MCF 10A (cell line): ENCODE data around the gene SUSD2. TPM values are rescaled to one million over a fixed set of nuclear protein-coding genes. Genes with fewer than 3 reads are reported as not detected.

Experiments used
- BruUV-seq: library from RNA; stranded (reverse); fragments of 400-500 nt; replicated peaks from 2 replicates; lab custom pipeline; 2021; lab: Mats Ljungman, UMichigan
- CTCF ChIA-PET: fragments of 300-600 bp; sonication (Branson Sonifier 250); formaldehyde crosslinking; extraction: SDS; loops from one replicate; lab custom pipeline; 2021; ENCODE audit warnings: antibody characterized with exemption, inconsistent platforms; lab: Yijun Ruan, JAX
- POLR2A ChIA-PET: fragments of 300-600, 350-650 bp; sonication (Branson Sonifier 250); formaldehyde crosslinking; extraction: SDS; loops from one replicate; lab custom pipeline; 2020; ENCODE audit warnings: antibody characterized with exemption, inconsistent platforms; lab: Yijun Ruan, JAX
- DNase-seq: peaks from one replicate; pipeline ENCODE4 v3.0.0-alpha.2; 2018; ENCODE audit not compliant: unreplicated experiment
- H3K27ac Mint-ChIP-seq: one replicate; pipeline ENCODE4 v1.8.0; 2022; ENCODE audit warnings: mild to moderate bottlenecking, low read depth, mixed read lengths; ENCODE audit not compliant: unreplicated experiment
- H3K27me3 Mint-ChIP-seq: one replicate; pipeline ENCODE4 v1.8.0; 2022; ENCODE audit warnings: mixed read lengths; ENCODE audit not compliant: insufficient read depth, unreplicated experiment
- H3K36me3 Mint-ChIP-seq: one replicate; pipeline ENCODE4 v1.8.0; 2022; ENCODE audit warnings: mild to moderate bottlenecking, moderate library complexity, mixed read lengths; ENCODE audit not compliant: insufficient read depth, unreplicated experiment
- H3K4me1 Mint-ChIP-seq: one replicate; pipeline ENCODE4 v1.8.0; 2022; ENCODE audit warnings: mixed read lengths; ENCODE audit not compliant: insufficient read depth, unreplicated experiment
- H3K4me3 Mint-ChIP-seq: one replicate; pipeline ENCODE4 v1.8.0; 2022; ENCODE audit warnings: mild to moderate bottlenecking, moderate library complexity, mixed read lengths; ENCODE audit not compliant: unreplicated experiment
- H3K9me3 Mint-ChIP-seq: one replicate; pipeline ENCODE4 v1.8.0; 2022; ENCODE audit warnings: mixed read lengths; ENCODE audit not compliant: unreplicated experiment
- intact Hi-C: fragments of 100-400 bp; cut with micrococcal nuclease; formaldehyde crosslinking; loops from 2 replicates; pipeline ENCODE4 v1.14.1; 2022
- total RNA-seq: library from RNA; stranded (reverse); gene quantifications from 2 replicates; pipeline ENCODE4 v1.2.3, GENCODE V29; 2022
- TF ChIP-seq, protein P1 (sequence below): fragments of 200-600 bp; IDR thresholded peaks from one replicate; pipeline ENCODE4 v1.8.0; 2022; ENCODE audit warnings: antibody characterized with exemption, mild to moderate bottlenecking; ENCODE audit not compliant: unreplicated experiment

The SUSD2 gene
- total RNA-seq, 1 experiment from 2014 or later, result 32.8 TPM

DNA sequence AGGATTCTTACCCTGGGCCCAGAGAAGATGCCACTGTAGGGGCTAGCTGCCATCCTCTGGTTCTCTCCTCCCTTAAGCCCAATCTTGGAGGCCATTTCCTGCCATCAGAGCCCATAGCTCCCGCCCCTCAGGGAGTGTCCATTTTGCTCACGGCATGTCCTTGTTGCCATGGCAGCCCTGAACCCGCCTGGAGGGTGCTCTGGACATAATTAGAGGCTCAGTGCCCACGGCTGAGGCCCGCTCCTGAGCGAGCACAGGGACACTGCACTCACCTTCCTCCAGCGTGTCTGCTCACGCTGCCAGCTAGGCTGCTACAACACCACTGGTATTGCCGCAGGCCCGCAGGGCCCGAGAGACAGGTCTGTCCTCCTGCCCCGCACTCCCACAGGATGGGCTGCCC, 11.1 kb upstream of the SUSD2 start:
- DNase-seq, result no peak
- Mint-ChIP-seq H3K27ac (no peak overlapping the region), H3K27me3 (no peaks in the 10 kb centered on the region), H3K9me3 (no peaks in the 10 kb centered on the region), H3K4me3 (no peak overlapping the region), H3K36me3 (peaks cover 20% of the 10 kb centered on the region), H3K4me1 (peaks cover 7% of the 10 kb centered on the region)
- intact Hi-C loops, result no loop called here
- no TSS peak for BruUV-seq
- TF ChIP-seq, protein P1, sequence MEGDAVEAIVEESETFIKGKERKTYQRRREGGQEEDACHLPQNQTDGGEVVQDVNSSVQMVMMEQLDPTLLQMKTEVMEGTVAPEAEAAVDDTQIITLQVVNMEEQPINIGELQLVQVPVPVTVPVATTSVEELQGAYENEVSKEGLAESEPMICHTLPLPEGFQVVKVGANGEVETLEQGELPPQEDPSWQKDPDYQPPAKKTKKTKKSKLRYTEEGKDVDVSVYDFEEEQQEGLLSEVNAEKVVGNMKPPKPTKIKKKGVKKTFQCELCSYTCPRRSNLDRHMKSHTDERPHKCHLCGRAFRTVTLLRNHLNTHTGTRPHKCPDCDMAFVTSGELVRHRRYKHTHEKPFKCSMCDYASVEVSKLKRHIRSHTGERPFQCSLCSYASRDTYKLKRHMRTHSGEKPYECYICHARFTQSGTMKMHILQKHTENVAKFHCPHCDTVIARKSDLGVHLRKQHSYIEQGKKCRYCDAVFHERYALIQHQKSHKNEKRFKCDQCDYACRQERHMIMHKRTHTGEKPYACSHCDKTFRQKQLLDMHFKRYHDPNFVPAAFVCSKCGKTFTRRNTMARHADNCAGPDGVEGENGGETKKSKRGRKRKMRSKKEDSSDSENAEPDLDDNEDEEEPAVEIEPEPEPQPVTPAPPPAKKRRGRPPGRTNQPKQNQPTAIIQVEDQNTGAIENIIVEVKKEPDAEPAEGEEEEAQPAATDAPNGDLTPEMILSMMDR, result no peak
- CTCF ChIA-PET, result interaction anchor here (0.6 to 7.0 kb wide), 4 partner anchors 14 to 592 kb away, joined by 3 to 35 read pairs (median 3); no protein-coding TSS in a partner anchor
- POLR2A ChIA-PET, result no interaction called here

GRCh38 chr22:24170632-24171031, 10.7 kb upstream of the SUSD2 start:
- no TSS peak for BruUV-seq
- POLR2A ChIA-PET, result no interaction called here
- DNase-seq, result no peak
- Mint-ChIP-seq H3K36me3 (peaks cover 20% of the 10 kb centered on the region), H3K9me3 (no peaks in the 10 kb centered on the region), H3K4me3 (no peak overlapping the region), H3K27me3 (no peaks in the 10 kb centered on the region), H3K4me1 (peaks cover 7% of the 10 kb centered on the region), H3K27ac (no peak overlapping the region)
- CTCF ChIA-PET, result interaction anchor here (0.6 to 7.0 kb wide), 3 partner anchors 14 to 591 kb away, joined by 3 to 35 read pairs (median 3); no protein-coding TSS in a partner anchor
- TF ChIP-seq, protein P1, result no peak
- intact Hi-C loops, result no loop called here

DNA sequence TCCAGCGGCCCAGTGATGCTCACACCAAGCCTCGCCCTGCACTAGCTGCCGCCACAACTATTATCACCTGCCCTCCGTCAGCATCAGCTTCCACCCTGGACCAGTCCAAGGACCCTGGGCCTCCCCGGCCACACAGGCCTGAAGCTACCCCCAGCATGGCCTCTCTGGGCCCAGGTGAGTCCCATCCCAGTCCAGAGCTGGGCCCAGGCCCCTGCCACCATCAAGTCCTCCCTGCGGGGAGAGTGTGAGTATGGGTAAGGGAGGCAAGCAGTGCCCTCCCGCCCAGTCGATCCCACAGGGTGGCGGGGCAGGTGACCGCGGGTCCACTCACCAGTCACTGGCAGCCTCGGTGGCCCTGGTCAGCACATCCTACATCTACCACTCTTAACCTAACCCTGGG, 9.5 kb upstream of the SUSD2 start:
- no TSS peak for BruUV-seq
- intact Hi-C loops, result no loop called here
- TF ChIP-seq, protein P1, result no peak

GRCh38 chr22:24175160-24175808, 6.0 kb upstream of the SUSD2 start:
- POLR2A ChIA-PET, result interaction anchor here (0.7 kb wide), 1 partner anchor 20 kb away, joined by 3 read pairs; no protein-coding TSS in a partner anchor
- Mint-ChIP-seq H3K4me1 (peaks cover 6% of the 10 kb centered on the region), H3K27me3 (no peaks in the 10 kb centered on the region), H3K4me3 (no peak overlapping the region), H3K36me3 (peaks cover 7% of the 10 kb centered on the region), H3K9me3 (no peaks in the 10 kb centered on the region), H3K27ac (no peak overlapping the region)
- CTCF ChIA-PET, result interaction anchor here (0.5 to 7.0 kb wide), 18 partner anchors 9 to 582 kb away, joined by 3 to 35 read pairs (median 4); no protein-coding TSS in a partner anchor
- intact Hi-C loops, result loop anchor here (1.0 to 5.0 kb wide), 2 partner anchors 68 to 188 kb away; no protein-coding TSS in a partner anchor
- TF ChIP-seq, protein P1, result peak; percentile 81
- BruUV-seq, result no TSS peak
- peak; percentile 79 for DNase-seq

More for the DNA sequence above, 9.5 kb upstream of the SUSD2 start:
- no peaks in the 10 kb centered on the region for H3K9me3 Mint-ChIP-seq
- no peak for DNase-seq
- peaks cover 20% of the 10 kb centered on the region for H3K36me3 Mint-ChIP-seq
- no peak overlapping the region for H3K27ac Mint-ChIP-seq
- no peak overlapping the region for H3K4me3 Mint-ChIP-seq
- POLR2A ChIA-PET, result no interaction called here
- H3K27me3 Mint-ChIP-seq, result no peaks in the 10 kb centered on the region
- CTCF ChIA-PET, result interaction anchor here (7.0 kb wide), 1 partner anchor 16 kb away, joined by 35 read pairs; no protein-coding TSS in a partner anchor
- peaks cover 6% of the 10 kb centered on the region for H3K4me1 Mint-ChIP-seq
